Memory B cell (primary cell): ENCODE data around the gene C5orf15.

Source experiments
- ATAC-seq: fragments of 150-1000 bp; cut with Tn5 transposase; 2 replicates; pipeline ENCODE4 v1.10.0; 2021; ENCODE audit warnings: low read depth, mild to moderate bottlenecking, moderate library complexity
- DNase-seq, 2 donors: peaks; one replicate each; pipeline ENCODE4 v3.0.0; 2022; ENCODE audit warnings: low spot score in 2 of 2
- H3K27ac Mint-ChIP-seq: one replicate; pipeline ENCODE4 v1.8.0; 2022; ENCODE audit warnings: mild to moderate bottlenecking, moderate library complexity, mixed read lengths
- H3K27me3 Mint-ChIP-seq: one replicate; pipeline ENCODE4 v1.8.0; 2022; ENCODE audit warnings: mixed read lengths
- H3K36me3 Mint-ChIP-seq: one replicate; pipeline ENCODE4 v1.8.0; 2022; ENCODE audit warnings: mild to moderate bottlenecking, mixed read lengths
- H3K4me1 Mint-ChIP-seq: one replicate; pipeline ENCODE4 v1.8.0; 2022; ENCODE audit warnings: mixed read lengths
- H3K4me3 Mint-ChIP-seq: one replicate; pipeline ENCODE4 v1.8.0; 2022; ENCODE audit warnings: mild to moderate bottlenecking, moderate library complexity, mixed read lengths
- H3K9me3 Mint-ChIP-seq: one replicate; pipeline ENCODE4 v1.8.0; 2022; ENCODE audit warnings: mixed read lengths

The C5orf15 gene

DNA sequence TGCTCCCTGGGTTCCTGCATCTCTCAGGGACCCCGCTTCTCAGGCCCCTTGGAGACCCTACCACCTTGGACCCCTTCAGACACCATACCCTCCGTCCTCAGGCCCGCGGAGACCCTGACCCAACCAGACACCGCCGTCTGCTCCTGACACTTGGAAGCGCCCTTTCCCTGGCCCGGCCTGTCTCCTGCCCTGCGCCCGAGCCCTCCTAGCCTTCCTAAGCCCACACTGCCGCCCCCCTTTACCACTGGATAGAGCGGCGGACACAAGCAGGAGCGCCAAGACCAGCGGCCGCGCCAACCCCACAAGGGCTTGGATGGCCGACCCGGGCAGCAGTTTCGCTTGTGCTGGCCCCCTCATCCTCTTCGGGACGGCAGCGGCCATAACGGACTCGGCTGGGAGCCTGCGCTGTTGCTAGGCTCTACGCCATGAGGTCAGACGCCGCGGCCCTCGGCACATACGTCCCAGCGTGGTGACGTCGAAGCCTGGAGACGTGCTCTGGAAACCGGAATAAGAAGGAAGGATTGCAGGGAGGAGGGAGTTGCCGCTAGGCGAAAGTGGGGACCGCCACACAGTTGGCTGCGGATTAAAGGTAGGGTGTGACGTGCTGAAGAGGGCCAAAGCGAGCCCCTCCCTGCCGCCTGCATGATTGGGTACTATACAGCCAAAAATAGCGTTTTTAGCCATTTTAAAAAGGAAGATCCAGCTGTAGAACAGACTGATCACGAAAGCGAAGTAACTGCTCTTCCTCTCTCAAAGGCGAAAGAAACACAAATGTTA is at the start of gene C5orf15:
C5orf15 (minus strand) TSS at position 422 of the 777 bp plus-strand sequence; CDS start at position 381, 41 bp downstream.
- Mint-ChIP-seq H3K4me3 (peak within 1 kb of the TSS; percentile 89), H3K36me3 (peaks cover 15% of the 10 kb centered on the region), H3K27ac (peak within 1 kb of the TSS; percentile 98), H3K4me1 (peaks cover 26% of the 10 kb centered on the region), H3K27me3 (no peaks in the 10 kb centered on the region), H3K9me3 (no peaks in the 10 kb centered on the region)
- peak; percentile 83 to 84 for DNase-seq
- ATAC-seq, result peak; percentile 93

DNA sequence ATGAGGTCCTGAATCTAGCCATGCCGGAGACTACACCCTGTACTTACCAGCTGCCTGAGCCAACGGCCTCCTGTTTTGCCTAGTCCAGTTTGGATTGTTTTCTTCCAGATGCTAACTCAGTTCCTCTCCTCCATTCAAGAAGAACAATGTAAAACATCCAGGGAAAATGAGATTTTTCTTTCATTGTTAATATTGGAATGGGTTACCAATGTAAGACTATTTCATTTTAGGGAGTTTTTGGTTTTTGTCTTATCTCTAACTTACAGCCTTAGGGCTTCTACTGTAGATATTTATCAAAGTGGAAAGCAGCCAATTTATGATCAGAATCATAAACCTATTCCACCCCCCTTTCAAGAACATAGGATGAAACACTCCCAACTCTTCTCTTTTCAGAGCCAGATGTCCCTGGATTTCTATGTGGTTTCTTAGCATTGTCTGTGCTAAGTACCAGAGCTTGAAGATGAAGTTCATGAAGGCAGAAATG is 39.9 kb upstream of the C5orf15 start:
- H3K9me3 Mint-ChIP-seq, result no peaks in the 10 kb centered on the region
- DNase-seq, result no peak
- H3K36me3 Mint-ChIP-seq, result no peaks in the 10 kb centered on the region
- ATAC-seq, result no peak
- H3K27ac Mint-ChIP-seq, result no peak overlapping the region
- H3K27me3 Mint-ChIP-seq, result peaks cover 4% of the 10 kb centered on the region
- peaks cover 7% of the 10 kb centered on the region for H3K4me1 Mint-ChIP-seq
- H3K4me3 Mint-ChIP-seq, result no peak overlapping the region

DNA sequence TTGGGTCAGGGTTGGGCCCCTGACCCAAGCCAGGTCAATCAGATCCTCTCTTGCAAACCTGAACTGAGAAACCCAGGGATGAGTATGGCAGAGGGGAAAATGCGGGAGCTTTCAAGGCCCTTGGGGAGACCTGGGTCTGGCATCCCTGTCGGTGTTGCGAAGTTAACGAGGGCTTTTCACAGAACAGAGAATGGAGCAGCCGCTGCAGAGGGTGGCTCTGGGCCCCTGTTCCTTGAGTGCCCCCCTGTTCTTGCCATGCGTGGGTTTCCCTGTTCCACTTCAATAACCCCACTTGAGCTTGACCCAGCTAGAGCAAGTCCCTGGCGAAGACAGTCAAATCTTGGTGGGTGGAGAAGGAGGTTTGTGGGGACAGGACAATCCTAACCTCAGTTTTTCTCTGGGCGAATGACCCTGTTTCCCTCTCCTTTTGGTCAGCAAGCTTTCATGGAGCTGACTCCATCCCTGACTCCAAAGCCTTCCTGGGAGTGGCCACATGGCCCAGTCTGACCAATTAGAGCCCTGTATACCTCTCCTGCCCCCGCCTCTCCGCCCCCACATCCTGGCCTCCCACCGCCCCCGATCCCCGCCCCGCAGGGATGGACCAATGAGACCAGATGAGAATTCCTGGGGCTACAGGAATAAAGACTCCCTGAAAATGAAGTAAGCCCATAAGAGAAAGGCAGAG is 39.3 kb upstream of the C5orf15 start:
- Mint-ChIP-seq H3K27me3 (peaks cover 4% of the 10 kb centered on the region), H3K9me3 (no peaks in the 10 kb centered on the region), H3K36me3 (no peaks in the 10 kb centered on the region), H3K4me1 (peaks cover 9% of the 10 kb centered on the region), H3K27ac (no peak overlapping the region), H3K4me3 (no peak overlapping the region)
- DNase-seq (no peak), ATAC-seq (no peak)

DNA sequence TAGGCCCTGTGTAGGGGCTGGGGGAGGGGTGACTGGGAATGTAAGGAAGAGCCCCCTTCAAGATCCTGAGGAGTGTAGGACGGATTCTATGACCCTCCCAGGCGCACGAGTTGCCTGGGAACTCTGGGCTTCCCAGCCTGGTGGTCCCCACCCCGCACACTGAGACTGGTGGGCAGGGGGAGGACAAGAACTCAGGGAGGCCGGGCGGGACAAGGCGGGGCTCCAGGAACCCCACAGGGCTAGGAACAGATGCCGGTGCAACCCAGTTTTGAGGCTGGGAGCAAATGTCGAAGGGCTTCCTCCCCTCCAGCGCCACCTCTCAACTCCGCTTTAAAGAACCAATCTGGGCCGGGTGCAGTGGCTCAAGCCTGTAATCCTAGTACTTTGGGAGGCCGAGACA is 37.7 kb upstream of the C5orf15 start:
- Mint-ChIP-seq H3K4me1 (peaks cover 19% of the 10 kb centered on the region), H3K27me3 (no peaks in the 10 kb centered on the region), H3K27ac (no peak overlapping the region), H3K9me3 (no peaks in the 10 kb centered on the region), H3K36me3 (no peaks in the 10 kb centered on the region), H3K4me3 (no peak overlapping the region)
- DNase-seq (no peak), ATAC-seq (no peak)

DNA sequence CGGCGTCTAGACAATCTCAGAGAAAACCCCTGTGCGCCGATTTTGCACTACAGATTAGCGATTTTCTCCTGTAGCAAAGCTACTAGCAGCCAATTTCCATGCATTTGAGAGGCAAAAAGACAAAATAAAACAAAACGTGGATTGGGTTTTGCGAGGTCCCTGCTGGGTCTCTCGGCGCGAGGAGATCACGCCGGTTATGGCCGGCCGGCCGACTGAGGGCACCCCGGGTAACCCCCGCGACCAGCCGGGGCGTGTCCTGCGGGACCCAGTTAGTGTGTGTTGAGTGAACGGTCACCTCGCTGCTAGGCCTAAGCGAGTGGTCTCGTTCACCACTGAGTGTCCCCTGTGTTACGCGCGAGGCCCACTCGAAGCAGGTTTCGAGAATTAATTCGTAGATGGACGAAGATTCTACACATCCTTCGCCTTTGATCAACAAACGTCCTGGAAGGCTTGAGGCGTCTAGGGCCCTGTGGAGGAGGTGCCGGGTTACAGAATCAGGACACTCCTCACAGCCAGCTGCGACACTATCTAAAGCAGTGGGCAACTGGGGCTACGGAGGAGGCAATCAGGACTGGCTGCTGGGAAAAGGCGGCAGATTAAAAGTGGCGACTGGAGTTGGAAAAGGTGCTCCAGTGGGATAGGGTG is 37.1 kb upstream of the C5orf15 start:
- H3K36me3 Mint-ChIP-seq, result no peaks in the 10 kb centered on the region
- ATAC-seq (no peak), DNase-seq (no peak)
- H3K27ac Mint-ChIP-seq, result peak overlapping the region; percentile 89
- peak overlapping the region; percentile 86 for H3K4me3 Mint-ChIP-seq
- H3K27me3 Mint-ChIP-seq, result no peaks in the 10 kb centered on the region
- no peaks in the 10 kb centered on the region for H3K9me3 Mint-ChIP-seq
- H3K4me1 Mint-ChIP-seq, result peaks cover 22% of the 10 kb centered on the region

DNA sequence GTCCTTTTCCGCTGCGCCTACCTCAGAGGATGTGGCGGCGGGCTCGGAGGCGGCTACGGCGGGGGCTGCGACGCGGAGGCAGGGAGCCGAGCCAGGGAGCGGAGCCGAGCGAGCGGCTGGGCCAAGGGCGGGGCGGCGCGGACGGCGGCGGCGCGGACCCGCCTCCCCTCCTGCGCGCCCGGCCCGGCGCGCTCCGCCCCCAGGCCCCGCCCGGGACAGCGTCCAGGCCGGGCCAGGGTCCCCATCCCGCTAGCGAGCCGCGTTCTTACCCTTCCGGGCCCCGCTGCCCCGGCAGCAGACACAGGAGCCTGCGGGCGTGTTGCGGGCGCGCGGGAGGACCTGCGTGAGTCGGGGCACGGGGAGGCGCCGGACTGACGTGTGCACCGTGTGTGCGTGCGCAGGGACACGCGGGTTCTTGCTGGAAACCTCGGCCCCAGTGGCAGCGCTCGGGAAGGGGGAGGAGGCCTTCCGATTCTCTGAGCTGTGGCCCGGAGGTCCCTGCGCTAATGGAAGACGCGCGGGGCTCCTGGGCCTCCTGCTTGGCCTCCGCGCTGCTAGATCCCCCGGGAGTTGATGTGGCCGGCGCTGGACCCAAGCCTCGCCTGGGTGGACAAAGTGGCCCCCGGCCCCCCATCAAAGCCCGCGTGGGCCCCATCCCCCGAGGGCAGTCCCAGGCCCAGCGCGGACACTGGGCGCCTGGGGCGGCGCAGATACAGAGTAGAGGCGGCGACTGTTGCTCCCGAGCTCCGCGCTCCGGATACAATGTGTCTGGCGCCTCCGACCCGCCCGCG is 36.4 kb upstream of the C5orf15 start, which contains the start of gene VDAC1:
VDAC1 (minus strand) TSS at position 350 of the 791 bp plus-strand sequence. CDS start 11,963 bp downstream, outside the sequence.
- Mint-ChIP-seq H3K27me3 (no peaks in the 10 kb centered on the region), H3K4me1 (peaks cover 25% of the 10 kb centered on the region), H3K36me3 (no peaks in the 10 kb centered on the region), H3K9me3 (no peaks in the 10 kb centered on the region), H3K4me3 (peak within 1 kb of the TSS; percentile 86), H3K27ac (peak within 1 kb of the TSS; percentile 89)
- DNase-seq (peak; percentile 73 to 80), ATAC-seq (peak; percentile 75)

DNA sequence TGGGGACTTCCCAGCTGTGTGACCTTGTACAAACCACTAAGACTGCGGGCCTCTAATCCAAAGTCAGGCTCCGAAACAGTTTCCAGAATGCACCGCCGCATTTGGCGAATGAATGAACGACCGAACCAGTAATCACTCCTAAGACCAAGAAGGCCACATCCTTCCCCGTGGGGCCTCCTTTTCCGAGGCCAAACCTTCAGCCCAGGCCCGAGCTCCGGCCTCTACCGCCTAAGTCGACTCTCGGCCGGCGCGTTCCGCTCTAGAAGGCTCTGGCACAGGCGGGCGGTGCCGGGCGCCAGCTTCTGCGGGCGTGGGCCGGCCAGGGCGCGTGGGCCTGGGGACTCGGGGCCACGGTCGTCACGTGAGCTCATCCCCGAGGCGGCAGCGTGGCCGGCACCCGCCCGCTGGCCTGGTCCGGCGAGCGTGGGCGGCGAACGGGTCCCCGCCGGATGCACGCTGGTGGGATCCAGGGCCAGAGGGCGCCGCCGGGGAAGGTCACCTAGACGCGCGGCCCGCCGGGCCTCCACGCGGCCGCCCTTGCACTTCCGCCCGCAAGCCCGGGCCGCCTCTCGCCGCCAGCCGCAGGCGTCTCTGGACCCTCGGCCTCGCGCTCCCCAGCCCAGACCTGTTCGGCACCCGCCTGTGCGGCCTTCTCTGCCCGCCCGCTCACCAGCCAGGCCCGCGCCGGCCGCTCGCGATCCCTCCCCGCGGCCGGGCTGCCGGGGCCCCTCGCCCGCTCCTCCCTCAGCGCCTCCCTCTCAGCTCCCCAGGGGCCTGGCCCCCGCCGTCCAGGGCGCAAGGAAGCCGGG is 35.6 kb upstream of the C5orf15 start:
- Mint-ChIP-seq H3K27ac (peak overlapping the region; percentile 89), H3K4me1 (peaks cover 33% of the 10 kb centered on the region), H3K9me3 (no peaks in the 10 kb centered on the region), H3K36me3 (no peaks in the 10 kb centered on the region), H3K4me3 (peak overlapping the region; percentile 84), H3K27me3 (no peaks in the 10 kb centered on the region)
- DNase-seq, result peak in 1 of 2 donors; percentile 18
- peak; percentile 5 for ATAC-seq

DNA sequence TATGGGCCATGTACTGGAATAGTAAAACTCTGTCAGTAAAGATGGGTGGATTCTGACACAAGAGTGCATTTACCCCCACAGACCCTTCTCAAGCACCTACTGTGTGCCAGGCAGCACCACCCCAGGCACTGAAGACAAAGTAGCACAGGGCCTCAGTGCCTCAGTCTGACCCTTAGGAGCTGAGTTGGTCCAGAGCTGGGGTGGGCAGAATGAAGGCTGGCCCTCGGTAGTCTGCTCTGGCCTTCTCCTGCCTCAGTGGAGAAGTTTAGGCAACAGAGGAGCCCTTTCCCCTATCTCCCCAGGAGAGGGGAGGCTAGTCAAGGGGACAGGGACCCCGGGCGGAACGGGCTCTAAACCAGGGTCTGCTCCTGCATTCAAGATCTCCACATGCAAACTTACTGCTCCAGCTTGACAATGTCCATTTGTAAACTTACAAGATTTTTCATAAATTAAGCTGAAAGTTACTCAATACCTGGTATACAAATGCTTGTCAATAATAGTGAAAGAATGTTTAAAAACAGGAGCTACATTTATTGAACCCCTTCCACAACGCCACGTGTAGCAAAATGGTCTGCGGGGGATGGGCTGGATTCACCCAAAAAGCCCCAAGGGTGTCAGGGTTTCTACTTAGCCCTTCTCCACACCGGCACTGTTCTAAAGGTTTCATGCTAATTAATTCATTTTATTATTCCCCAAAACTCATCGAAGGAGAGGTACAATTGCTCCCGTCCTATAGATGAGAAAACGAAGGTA is 34.8 kb upstream of the C5orf15 start:
- ATAC-seq (no peak), DNase-seq (no peak)
- Mint-ChIP-seq H3K4me3 (peak overlapping the region; percentile 84), H3K4me1 (peaks cover 36% of the 10 kb centered on the region), H3K27ac (peak overlapping the region; percentile 89), H3K9me3 (no peaks in the 10 kb centered on the region), H3K36me3 (no peaks in the 10 kb centered on the region), H3K27me3 (no peaks in the 10 kb centered on the region)

DNA sequence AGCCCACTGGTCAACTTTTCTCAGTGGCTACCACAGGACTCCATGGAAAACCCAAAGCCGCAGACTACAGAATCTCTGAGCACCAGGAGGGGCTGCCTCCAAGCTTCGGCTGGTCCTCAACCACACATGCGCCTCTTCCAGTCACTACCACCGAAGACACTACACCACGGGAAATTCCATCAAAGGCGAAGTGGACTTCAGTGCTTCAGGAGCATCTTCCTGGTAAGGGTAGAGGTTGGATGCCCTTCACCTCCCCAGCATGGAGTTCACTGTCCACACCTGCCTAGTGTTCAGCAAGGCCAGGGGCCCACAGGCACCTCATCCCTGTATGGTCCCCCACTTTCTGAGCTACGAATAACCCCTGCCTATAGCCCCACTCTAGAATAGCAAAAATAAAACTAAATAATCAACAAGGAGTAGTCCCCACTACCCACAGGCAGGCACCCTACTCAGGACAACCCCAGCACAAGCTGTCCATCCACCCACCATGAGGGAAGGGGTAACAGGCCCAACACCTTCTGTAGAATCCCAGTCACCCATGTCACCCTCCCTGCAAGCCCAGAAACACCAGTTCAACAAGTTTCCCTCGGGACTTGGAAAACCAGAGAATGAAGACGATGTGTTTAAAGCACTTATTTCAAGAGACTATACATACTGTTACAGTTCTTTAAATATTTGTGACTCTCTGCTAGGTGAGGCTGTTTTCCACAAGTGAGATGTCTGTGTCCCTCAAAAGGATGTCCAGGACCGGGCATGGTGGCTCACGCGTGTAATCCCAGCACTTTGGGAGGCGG is 33.7 kb upstream of the C5orf15 start:
- H3K4me3 Mint-ChIP-seq, result no peak overlapping the region
- H3K27ac Mint-ChIP-seq, result peak overlapping the region; percentile 75
- H3K27me3 Mint-ChIP-seq, result no peaks in the 10 kb centered on the region
- DNase-seq (no peak), ATAC-seq (no peak)
- no peaks in the 10 kb centered on the region for H3K36me3 Mint-ChIP-seq
- H3K4me1 Mint-ChIP-seq, result peaks cover 36% of the 10 kb centered on the region
- no peaks in the 10 kb centered on the region for H3K9me3 Mint-ChIP-seq

DNA sequence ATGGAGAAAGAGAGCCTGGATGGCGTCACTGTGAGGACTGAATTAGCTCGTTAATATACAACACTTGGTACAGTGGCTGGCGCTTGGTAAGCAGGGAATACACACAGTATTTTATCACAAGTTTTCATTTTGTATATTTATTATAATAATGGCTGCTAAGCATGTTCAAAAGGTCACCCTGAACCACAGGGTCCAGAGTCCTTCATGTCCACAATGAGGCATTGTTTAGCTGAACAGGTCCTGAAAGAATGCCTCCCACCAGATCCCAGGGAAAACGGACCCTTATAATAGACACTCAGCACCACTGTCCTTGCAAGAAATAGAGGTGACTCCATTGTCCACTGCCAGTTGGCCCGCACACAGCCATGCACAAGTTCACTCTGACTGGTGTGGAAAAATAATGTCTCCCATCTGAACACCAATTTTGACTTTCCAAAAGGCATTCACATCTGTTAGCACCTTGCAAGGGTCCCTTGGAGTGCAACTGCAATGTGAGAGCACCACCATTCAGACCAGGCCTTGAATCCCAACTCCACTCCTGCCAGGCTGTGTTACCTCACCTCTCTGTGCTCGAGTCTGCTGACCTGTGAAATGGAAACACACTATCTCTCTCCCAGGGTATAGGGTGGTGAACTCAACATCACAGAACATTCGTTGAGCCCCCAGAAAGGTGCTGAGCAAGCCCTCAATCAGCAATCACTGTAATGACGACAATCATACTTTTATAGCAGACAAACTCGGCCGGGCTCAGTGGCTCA is 32.5 kb upstream of the C5orf15 start:
- Mint-ChIP-seq H3K36me3 (no peaks in the 10 kb centered on the region), H3K4me1 (peaks cover 42% of the 10 kb centered on the region), H3K4me3 (no peak overlapping the region), H3K9me3 (no peaks in the 10 kb centered on the region), H3K27ac (no peak overlapping the region), H3K27me3 (no peaks in the 10 kb centered on the region)
- ATAC-seq (no peak), DNase-seq (no peak)

DNA sequence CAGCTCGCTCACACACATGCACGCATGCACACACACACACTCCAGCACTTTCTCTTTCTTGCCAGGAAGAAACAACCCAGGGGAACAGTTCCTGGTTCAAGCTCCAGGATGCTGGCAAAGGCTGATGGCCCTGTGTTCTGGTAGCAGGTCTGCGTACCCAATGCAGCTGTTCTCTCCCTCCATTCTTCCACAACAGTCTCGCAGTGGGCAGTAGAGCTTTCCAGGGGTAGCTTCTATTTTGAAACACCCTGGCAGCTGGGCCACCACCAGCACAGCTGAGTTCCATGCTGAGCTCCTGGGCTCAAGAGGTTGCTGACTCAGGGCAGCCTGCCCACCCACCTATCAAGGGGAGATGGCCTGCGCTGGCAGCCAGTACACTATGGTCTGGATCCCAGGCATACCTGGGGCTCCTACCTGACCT is 31.7 kb upstream of the C5orf15 start:
- DNase-seq (no peak), ATAC-seq (no peak)
- Mint-ChIP-seq H3K4me1 (peaks cover 43% of the 10 kb centered on the region), H3K4me3 (no peak overlapping the region), H3K9me3 (no peaks in the 10 kb centered on the region), H3K36me3 (no peaks in the 10 kb centered on the region), H3K27me3 (no peaks in the 10 kb centered on the region), H3K27ac (no peak overlapping the region)
